22Rv1 (cell line): ENCODE data around the gene TALDO1.

Experiments used
- CTCF ChIP-seq: fragments of 450-650 bp; IDR thresholded peaks from 2 replicates; pipeline ENCODE4 v1.5.1; 2017; ENCODE audit warnings: mild to moderate bottlenecking
- ZFX ChIP-seq: fragments of 450-650 bp; IDR thresholded peaks from 2 replicates; pipeline ENCODE4 v1.6.1; 2017; ENCODE audit warnings: antibody characterized with exemption, borderline replicate concordance

DNA sequence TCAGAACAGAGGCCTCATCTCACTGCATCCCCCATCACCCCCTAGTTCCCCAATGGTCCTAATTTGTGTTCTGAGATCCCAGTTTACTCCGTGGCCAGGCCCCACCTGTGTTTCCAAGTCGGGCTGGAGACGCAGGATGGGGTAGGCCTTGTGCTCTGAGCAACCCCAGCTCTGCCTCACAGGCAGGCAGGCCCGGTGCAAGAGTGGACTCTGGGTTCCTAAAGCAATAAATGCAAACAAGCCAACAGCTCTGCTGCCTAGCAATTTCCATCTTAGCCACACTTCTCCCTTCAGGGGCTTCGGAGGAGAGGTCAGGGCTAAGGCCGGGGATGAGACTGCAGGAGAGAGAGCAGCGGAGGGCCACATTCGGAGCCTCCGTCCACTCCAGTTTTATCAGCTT lies 43.8 kb upstream of the TALDO1 start:
- TF ChIP-seq CTCF (no peak), ZFX (no peak)
